ENCODE data around the gene KRT33A.

The KRT33A gene

GRCh38 chr17:41329279-41329948 is 21.2 kb downstream of the KRT33A start:
- DNase-seq (ENCODE audit: low read depth): peak; percentile 35

GRCh38 chr17:41328207-41328606 is 22.4 kb downstream of the KRT33A start:
- no peak for DNase-seq (ENCODE audit: low read depth)

GRCh38 chr17:41327411-41328120 is 23.1 kb downstream of the KRT33A start:
- DNase-seq (ENCODE audit: low read depth): no peak

- DNase-seq (ENCODE audit: low read depth): no peak
Observed at GRCh38 chr17:41326173-41327145, 24.2 kb downstream of the KRT33A start.

- DNase-seq (ENCODE audit: low read depth): no peak
Observed at GRCh38 chr17:41325611-41326010, 25.0 kb downstream of the KRT33A start.

- no peak for DNase-seq (ENCODE audit: low read depth)
Observed at GRCh38 chr17:41325126-41325525, 25.5 kb downstream of the KRT33A start.

- no peak for DNase-seq (ENCODE audit: low read depth)
Observed at GRCh38 chr17:41324180-41325075, 26.2 kb downstream of the KRT33A start.

GRCh38 chr17:41322903-41323895 is 27.4 kb downstream of the KRT33A start:
- DNase-seq (ENCODE audit: low read depth): no peak

GRCh38 chr17:41322094-41322902 is 28.3 kb downstream of the KRT33A start:
- peak; percentile 53 for DNase-seq (ENCODE audit: low read depth)

GRCh38 chr17:41318231-41318630 is 32.4 kb downstream of the KRT33A start:
- no peak for DNase-seq (ENCODE audit: low read depth)

GRCh38 chr17:41315814-41316445 is 34.7 kb downstream of the KRT33A start:
- no peak for DNase-seq (ENCODE audit: low read depth)

- no peak for DNase-seq (ENCODE audit: low read depth)
Observed at GRCh38 chr17:41315204-41315794, 35.3 kb downstream of the KRT33A start, which contains the start of gene KRTAP17-1. KRTAP17-1 (minus strand) TSS chr17:41315710; CDS start chr17:41315650, 60 bp downstream.

- DNase-seq (ENCODE audit: low read depth): no peak
Observed at GRCh38 chr17:41311111-41311510, 39.5 kb downstream of the KRT33A start.

- no peak for DNase-seq (ENCODE audit: low read depth)
Observed at GRCh38 chr17:41308918-41309359, 41.7 kb downstream of the KRT33A start, which contains the start of gene KRTAP16-1. KRTAP16-1 (minus strand) TSS chr17:41309309; CDS start chr17:41309253, 56 bp downstream.

- DNase-seq (ENCODE audit: low read depth): no peak
Observed at GRCh38 chr17:41308251-41308917, 42.2 kb downstream of the KRT33A start.

- DNase-seq (ENCODE audit: low read depth): peak; percentile 9
Observed at GRCh38 chr17:41307647-41308046, 43.0 kb downstream of the KRT33A start.

- no peak for DNase-seq (ENCODE audit: low read depth)
Observed at GRCh38 chr17:41304091-41304490, 46.5 kb downstream of the KRT33A start.

- no peak for DNase-seq (ENCODE audit: low read depth)
Observed at GRCh38 chr17:41302981-41303380, 47.6 kb downstream of the KRT33A start.
